ENCODE results near the gene TRIM75.
"Not testable (repeated sequence)": the region's sequence is repeated elsewhere in the genome, so short reads cannot be mapped to it uniquely, and the experiment has no call there.

Gene TRIM75

GRCh38 chr4:165077034-165077578 lies 23.4 kb downstream of the TRIM75 start:
- DNase-seq (ENCODE audit: low spot score): no peak

DNA sequence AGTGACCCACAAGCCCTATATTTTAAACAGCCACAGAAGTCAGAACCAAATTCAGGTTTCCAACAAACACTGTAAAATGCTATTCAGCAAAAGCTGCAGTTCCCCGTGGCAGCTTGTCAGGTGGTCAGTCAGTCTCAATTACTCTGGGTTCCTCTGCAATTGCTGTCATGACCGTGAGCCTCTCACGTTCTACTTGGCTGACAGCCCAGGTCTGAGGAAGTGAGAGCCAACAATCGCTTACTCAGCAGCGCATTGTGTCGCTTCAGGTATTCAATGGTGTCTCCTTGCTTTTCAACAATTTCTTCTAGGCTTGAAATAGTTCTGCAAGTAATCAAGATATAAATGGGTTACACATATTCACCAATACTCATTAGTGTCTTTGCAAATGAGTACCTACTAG lies 25.8 kb downstream of the TRIM75 start:
- DNase-seq (ENCODE audit: low spot score): no peak

- DNase-seq (ENCODE audit: low spot score): not testable (repeated sequence)
Measured at GRCh38 chr4:165084787-165085186, 31.1 kb downstream of the TRIM75 start.

DNA sequence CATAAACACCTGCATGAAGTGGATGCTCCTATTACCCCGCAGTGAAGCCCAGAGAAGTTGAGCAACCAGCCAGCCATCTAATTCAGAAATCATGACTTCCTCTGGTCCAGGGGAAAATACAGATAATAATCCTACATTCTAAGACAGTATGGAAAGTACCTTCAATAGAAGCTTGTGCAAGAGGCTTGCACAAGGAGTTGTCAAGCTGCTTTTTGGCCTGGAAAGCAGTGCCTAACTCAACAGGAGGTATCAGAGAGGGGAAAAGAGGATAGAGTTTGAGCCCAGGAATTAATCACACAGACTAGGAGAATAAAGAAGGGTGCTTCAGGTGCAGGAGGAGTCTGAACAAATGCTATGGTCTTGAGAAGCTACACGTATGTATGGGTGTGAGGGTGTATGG lies 32.3 kb downstream of the TRIM75 start:
- no peak for DNase-seq (ENCODE audit: low spot score)

- no peak for DNase-seq (ENCODE audit: low spot score)
Measured at GRCh38 chr4:165088366-165088765, 34.7 kb downstream of the TRIM75 start.

GRCh38 chr4:165092187-165092586 lies 38.5 kb downstream of the TRIM75 start:
- not testable (repeated sequence) for DNase-seq (ENCODE audit: low spot score)

DNA sequence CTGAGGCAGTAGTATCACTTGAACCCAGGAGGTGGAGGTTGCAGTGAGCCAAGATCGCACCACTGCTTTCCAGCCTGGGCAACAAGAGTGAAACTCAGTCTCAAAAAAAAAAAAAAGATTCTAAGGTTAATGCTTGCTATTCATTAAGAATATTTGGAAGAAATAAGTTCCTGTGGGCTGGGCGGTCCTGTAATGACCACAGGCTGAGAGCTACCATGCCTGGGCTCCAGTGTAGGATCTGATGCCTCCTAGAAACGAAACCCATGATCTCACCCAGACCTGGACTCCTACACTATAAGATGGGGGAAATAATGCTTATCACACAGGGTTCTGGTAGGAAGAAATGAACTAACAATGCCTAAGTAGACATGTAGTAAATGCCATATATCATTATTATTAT lies 41.2 kb downstream of the TRIM75 start:
- no peak for DNase-seq (ENCODE audit: low spot score)

GRCh38 chr4:165095291-165095690 lies 41.6 kb downstream of the TRIM75 start:
- DNase-seq (ENCODE audit: low spot score): no peak

- DNase-seq (ENCODE audit: low spot score): peak; percentile 51
Measured at GRCh38 chr4:165096776-165097175, 43.1 kb downstream of the TRIM75 start.

DNA sequence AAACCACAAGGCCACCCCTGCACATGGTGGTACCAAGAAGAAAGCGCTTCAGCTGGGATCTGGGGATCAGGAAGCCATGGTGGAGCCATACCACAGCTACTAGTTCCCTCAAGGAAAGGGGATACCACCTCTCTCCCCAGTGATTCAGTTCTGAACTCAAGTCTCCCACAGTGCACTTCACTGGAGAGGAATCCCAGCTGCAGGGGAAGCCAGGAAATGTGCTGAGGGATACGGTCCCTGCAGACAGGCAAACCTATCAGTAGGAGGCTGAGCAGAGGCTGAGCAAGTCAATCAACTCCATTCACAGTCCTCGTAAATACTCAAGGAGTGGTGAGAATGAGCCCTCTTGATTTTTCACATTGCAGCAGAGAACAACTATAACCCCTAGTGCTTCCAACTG lies 48.0 kb downstream of the TRIM75 start:
- DNase-seq (ENCODE audit: low spot score): no peak

GRCh38 chr4:165106518-165106917 lies 52.9 kb downstream of the TRIM75 start:
- no peak for DNase-seq (ENCODE audit: low spot score)

All from D341Med (cell line).